PC-9 (cell line): ENCODE results near the gene SMIM29. TPM values are rescaled to one million over a fixed set of nuclear protein-coding genes. Genes with fewer than 3 reads are reported as not detected.

ENCODE experiments used
- BruUV-seq: library from RNA; stranded (reverse); fragments of 400-500 nt; replicated peaks from 2 replicates; lab custom pipeline; 2021; lab: Mats Ljungman, UMichigan
- CTCF ChIA-PET: fragments of 300-600 bp; sonication (Branson Sonifier 250); formaldehyde crosslinking; loops from one replicate; lab custom pipeline; 2022; ENCODE audit warnings: antibody characterized with exemption; lab: Charles Lee
- POLR2A ChIA-PET: fragments of 300-600 bp; sonication (Branson Sonifier 250); formaldehyde crosslinking; loops from one replicate; lab custom pipeline; 2022; ENCODE audit warnings: antibody characterized with exemption; ENCODE audit not compliant: unreplicated experiment; lab: Charles Lee
- DNase-seq, 2 experiments: peaks; one replicate each; pipeline versions ENCODE4 v3.0.0 to v3.0.0-alpha.2; 2015 to 2022; ENCODE audit warnings: mixed read lengths in 1 of 2
- H2AFZ ChIP-seq: fragments of 200-600 bp; sonication (generic); 2 replicates; pipeline ENCODE4 v1.8.1; 2017; ENCODE audit warnings: antibody characterized with exemption
- H3F3A ChIP-seq: fragments of 200-600 bp; sonication (generic); 2 replicates; pipeline ENCODE4 v1.8.1; 2017; ENCODE audit warnings: antibody characterized with exemption, mild to moderate bottlenecking, low read depth; ENCODE audit not compliant: insufficient read depth
- H3K27ac ChIP-seq: fragments of 200-600 bp; sonication (generic); 2 replicates; pipeline ENCODE4 v1.6.1; 2016; ENCODE audit warnings: mixed run types
- H3K27me3 ChIP-seq: fragments of 200-600 bp; sonication (generic); 2 replicates; pipeline ENCODE4 v1.6.1; 2016; ENCODE audit warnings: low read depth, mixed run types; ENCODE audit not compliant: insufficient read depth
- H3K36me3 ChIP-seq: fragments of 200-600 bp; sonication (generic); 2 replicates; pipeline ENCODE4 v1.6.1; 2016; ENCODE audit warnings: low read depth, mixed run types
- H3K4me1 ChIP-seq: fragments of 200-600 bp; sonication (generic); replicated peaks from 2 replicates; pipeline ENCODE4 v1.6.1; 2016; ENCODE audit warnings: mixed run types; ENCODE audit not compliant: insufficient read depth
- H3K4me2 ChIP-seq: fragments of 200-600 bp; sonication (generic); 2 replicates; pipeline ENCODE4 v1.6.1; 2017; ENCODE audit warnings: mixed run types
- H3K4me3 ChIP-seq: fragments of 200-600 bp; sonication (generic); 2 replicates; pipeline ENCODE4 v1.6.1; 2016; ENCODE audit warnings: mixed run types
- H3K79me2 ChIP-seq: fragments of 200-600 bp; sonication (generic); 2 replicates; pipeline ENCODE4 v1.6.1; 2017; ENCODE audit warnings: low read depth, mixed run types
- H3K9me2 ChIP-seq: fragments of 200-600 bp; sonication (generic); 2 replicates; pipeline ENCODE4 v1.8.1; 2017; ENCODE audit warnings: mild to moderate bottlenecking; ENCODE audit not compliant: insufficient read depth
- H3K9me3 ChIP-seq: fragments of 200-600 bp; sonication (generic); 2 replicates; pipeline ENCODE4 v1.8.1; 2016; ENCODE audit warnings: low read depth; ENCODE audit not compliant: insufficient read depth
- H4K20me1 ChIP-seq: fragments of 200-600 bp; sonication (generic); 2 replicates; pipeline ENCODE4 v1.8.1; 2017; ENCODE audit not compliant: insufficient read depth
- EZH2 ChIP-seq: fragments of 200-600 bp; sonication (generic); IDR thresholded peaks from 2 replicates; pipeline ENCODE4 v1.8.0; 2017; ENCODE audit warnings: antibody characterized with exemption, low read depth
- intact Hi-C: fragments of 100-400 bp; cut with micrococcal nuclease; formaldehyde crosslinking; loops from one replicate; pipeline ENCODE4 v1.10.0; 2022; ENCODE audit not compliant: unreplicated experiment
- total RNA-seq: library from RNA; stranded (reverse); gene quantifications from 2 replicates; pipeline ENCODE4 v1.2.3, GENCODE V29; 2021
- TF ChIP-seq, protein P1 (sequence below): fragments of 200-600 bp; sonication (generic); conservative IDR thresholded peaks from 2 replicates; pipeline ENCODE4 v1.6.1; 2017; ENCODE audit warnings: mixed run types, antibody characterized with exemption, mild to moderate bottlenecking, moderate library complexity

Gene SMIM29
- total RNA-seq, 1 experiment from 2014 or later, result 35.2 TPM

DNA sequence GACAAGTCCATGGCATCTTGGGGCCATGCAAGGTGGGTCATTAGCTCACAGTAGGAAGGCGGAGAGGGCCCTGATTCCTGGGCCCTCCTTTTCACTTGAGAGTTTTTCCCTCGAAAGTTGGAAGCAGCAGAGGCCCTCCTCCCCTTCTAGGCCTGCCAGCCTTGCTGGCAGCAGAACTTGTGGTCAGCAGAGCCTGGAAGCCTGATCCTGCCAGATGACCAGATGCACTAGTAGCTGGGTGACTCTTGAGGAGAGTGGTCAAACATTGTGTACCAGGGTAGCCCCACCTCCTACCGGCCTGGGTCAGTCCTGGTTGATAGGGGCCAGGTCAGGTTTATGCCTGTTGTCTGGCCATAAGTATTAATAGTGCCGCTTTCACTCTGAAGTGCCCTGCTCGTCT lies 15.9 kb downstream of the SMIM29 start:
- peak overlapping the region; percentile 35; the same call in 1 of the 2 replicates for H3K27ac ChIP-seq
- H3K36me3 ChIP-seq, result no peaks in the 10 kb centered on the region; the same call in 1 of the 2 replicates
- peaks cover 80% of the 10 kb centered on the region for H3F3A ChIP-seq
- H3K9me3 ChIP-seq, result no peaks in the 10 kb centered on the region; the same call in 1 of the 2 replicates
- intact Hi-C loops, result no loop called here
- POLR2A ChIA-PET, result interaction anchor here (0.7 kb wide), 1 partner anchor 11 kb away, joined by 5 read pairs; no protein-coding TSS in a partner anchor
- TF ChIP-seq, protein P1, sequence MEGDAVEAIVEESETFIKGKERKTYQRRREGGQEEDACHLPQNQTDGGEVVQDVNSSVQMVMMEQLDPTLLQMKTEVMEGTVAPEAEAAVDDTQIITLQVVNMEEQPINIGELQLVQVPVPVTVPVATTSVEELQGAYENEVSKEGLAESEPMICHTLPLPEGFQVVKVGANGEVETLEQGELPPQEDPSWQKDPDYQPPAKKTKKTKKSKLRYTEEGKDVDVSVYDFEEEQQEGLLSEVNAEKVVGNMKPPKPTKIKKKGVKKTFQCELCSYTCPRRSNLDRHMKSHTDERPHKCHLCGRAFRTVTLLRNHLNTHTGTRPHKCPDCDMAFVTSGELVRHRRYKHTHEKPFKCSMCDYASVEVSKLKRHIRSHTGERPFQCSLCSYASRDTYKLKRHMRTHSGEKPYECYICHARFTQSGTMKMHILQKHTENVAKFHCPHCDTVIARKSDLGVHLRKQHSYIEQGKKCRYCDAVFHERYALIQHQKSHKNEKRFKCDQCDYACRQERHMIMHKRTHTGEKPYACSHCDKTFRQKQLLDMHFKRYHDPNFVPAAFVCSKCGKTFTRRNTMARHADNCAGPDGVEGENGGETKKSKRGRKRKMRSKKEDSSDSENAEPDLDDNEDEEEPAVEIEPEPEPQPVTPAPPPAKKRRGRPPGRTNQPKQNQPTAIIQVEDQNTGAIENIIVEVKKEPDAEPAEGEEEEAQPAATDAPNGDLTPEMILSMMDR, result no peak
- no peak for TF ChIP-seq EZH2
- no peaks in the 10 kb centered on the region for H3K27me3 ChIP-seq
- H3K79me2 ChIP-seq, result peaks cover 11% of the 10 kb centered on the region
- H3K4me3 ChIP-seq, result no peak overlapping the region
- BruUV-seq, result no TSS peak
- no peak overlapping the region for H2AFZ ChIP-seq
- H3K4me2 ChIP-seq, result no peak overlapping the region
- H3K9me2 ChIP-seq, result no peaks in the 10 kb centered on the region
- DNase-seq, result no peak
- CTCF ChIA-PET, result no interaction called here
- no peaks in the 10 kb centered on the region for H4K20me1 ChIP-seq
- H3K4me1 ChIP-seq, result peaks cover 66% of the 10 kb centered on the region

DNA sequence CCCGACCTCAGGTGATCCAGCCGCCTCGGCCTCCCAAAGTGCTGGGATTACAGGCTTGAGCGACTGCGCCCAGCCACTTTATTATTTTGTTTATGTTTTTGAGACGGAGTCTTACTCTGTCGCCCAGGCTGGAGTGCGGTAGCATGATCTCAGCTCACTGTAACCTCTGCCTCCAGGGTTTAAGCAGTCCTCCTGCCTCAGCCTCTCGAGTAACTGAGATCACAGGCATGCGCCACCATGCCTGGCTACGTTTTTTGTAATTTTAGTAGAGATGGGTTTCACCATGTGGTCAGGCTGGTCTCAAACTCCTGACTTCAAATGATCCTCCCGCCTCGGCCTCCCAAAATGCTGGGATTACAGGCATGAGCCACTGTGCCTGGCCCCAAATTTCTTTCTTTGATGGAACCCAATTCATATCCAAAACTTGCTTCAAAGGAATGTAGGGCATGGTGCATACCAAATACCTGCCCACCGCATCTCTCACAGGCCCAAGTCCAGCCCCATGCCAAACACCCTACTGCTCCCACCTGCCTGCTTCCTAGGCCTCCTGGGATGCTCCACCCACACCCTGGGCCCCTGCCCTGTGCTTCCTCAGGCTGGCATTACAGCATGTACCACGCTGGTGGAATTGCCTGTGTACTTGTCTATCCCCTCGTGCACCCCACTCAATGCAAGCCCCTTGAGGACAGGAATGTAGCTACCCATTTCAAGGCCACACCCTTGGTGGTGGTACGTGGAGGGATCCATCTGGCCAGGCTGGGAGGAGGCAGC lies 17.1 kb downstream of the SMIM29 start:
- peaks cover 88% of the 10 kb centered on the region for H3F3A ChIP-seq
- H3K9me2 ChIP-seq, result no peaks in the 10 kb centered on the region
- POLR2A ChIA-PET, result no interaction called here
- no peaks in the 10 kb centered on the region for H3K36me3 ChIP-seq
- CTCF ChIA-PET, result no interaction called here
- no peaks in the 10 kb centered on the region; the same call in 1 of the 2 replicates for H3K9me3 ChIP-seq
- H2AFZ ChIP-seq, result no peak overlapping the region
- BruUV-seq, result no TSS peak
- peaks cover 77% of the 10 kb centered on the region for H3K4me1 ChIP-seq
- H4K20me1 ChIP-seq, result no peaks in the 10 kb centered on the region
- H3K27me3 ChIP-seq, result no peaks in the 10 kb centered on the region
- DNase-seq, result no peak
- no peak overlapping the region for H3K4me3 ChIP-seq
- peaks cover 6% of the 10 kb centered on the region for H3K79me2 ChIP-seq
- H3K27ac ChIP-seq, result peak overlapping the region; percentile 98
- no peak for TF ChIP-seq EZH2
- TF ChIP-seq, protein P1, result no peak
- H3K4me2 ChIP-seq, result peak overlapping the region; percentile 42; the same call in 1 of the 2 replicates
- intact Hi-C loops, result no loop called here

DNA sequence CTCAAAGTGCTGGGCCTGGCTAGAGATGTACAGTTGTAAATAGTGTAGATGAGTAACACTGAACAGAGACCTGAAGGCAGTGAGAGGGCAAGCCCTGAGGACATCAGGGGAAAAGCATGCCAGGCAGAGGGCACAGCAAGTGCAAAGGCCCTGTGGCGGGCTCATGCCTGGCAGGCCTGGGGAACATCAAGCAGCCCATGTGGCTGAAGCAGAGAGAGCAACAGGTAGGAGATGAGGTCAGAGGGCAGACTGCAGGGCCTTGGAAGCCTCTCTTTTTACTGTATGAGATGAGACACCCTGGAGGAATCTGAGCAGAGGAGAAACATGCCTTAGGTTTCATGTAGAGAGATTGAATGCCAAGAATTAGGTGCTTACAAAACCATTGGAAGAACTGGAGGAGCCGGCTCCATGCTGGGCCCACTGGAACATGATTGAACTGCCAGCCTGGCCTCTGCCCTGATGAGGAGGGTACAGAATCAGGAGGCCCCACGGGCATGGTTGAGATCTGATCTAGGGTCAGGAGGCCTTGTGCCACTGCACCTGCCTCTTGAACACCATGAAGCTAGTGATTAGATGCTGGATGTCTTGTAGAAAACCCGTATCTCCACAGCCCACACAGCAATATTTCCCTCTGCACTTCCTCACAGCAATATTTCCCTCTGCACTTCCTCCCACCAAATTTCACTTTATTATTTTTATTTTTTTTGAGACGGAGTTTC lies 18.0 kb downstream of the SMIM29 start:
- no peaks in the 10 kb centered on the region for H3K36me3 ChIP-seq
- BruUV-seq, result no TSS peak
- peak in 1 of 2 experiments; percentile 90 for DNase-seq
- no peaks in the 10 kb centered on the region for H4K20me1 ChIP-seq
- H2AFZ ChIP-seq, result no peak overlapping the region
- ChIA-PET POLR2A (no interaction called here), CTCF (no interaction called here)
- H3K4me1 ChIP-seq, result peaks cover 87% of the 10 kb centered on the region
- H3K79me2 ChIP-seq, result no peaks in the 10 kb centered on the region
- no peaks in the 10 kb centered on the region for H3K27me3 ChIP-seq
- intact Hi-C loops, result no loop called here
- TF ChIP-seq, protein P1, result no peak
- no peak for TF ChIP-seq EZH2
- peak overlapping the region; percentile 98 for H3K27ac ChIP-seq
- H3K9me2 ChIP-seq, result no peaks in the 10 kb centered on the region
- no peaks in the 10 kb centered on the region; the same call in 1 of the 2 replicates for H3K9me3 ChIP-seq
- peaks cover 86% of the 10 kb centered on the region for H3F3A ChIP-seq
- no peak overlapping the region for H3K4me3 ChIP-seq
- H3K4me2 ChIP-seq, result peak overlapping the region; percentile 42
